ENCODE data around the gene PSMC6.

Gene PSMC6

DNA sequence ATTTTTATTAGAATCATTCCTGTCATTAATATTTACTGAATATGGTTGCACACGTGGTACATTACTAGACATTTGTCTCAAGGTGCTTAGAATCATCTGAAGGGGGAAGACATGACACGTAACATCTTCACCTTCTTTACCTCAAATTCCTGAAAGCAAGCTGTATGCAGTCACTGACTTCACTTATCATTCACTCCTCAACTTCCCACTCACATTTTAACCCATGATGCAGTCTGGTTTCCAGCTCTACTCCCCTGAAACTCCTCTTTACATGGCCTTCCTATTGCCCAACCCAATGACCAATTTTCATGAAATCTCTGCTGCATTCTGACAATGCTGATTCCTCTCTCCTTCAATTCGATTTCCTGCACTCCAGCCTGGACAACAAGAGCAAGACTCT, 5.8 kb upstream of the PSMC6 start:
- Mint-ChIP-seq H3K27me3 (ENCODE audit: low read depth) (no peaks in the 10 kb centered on the region), H3K4me3 (no peak overlapping the region), H3K9me3 (no peaks in the 10 kb centered on the region), H3K36me3 (ENCODE audit: low read depth) (no peaks in the 10 kb centered on the region), H3K4me1 (no peaks in the 10 kb centered on the region), H3K27ac (peak overlapping the region in 1 of 3 experiments; percentile 46)
- no peak for TF ChIP-seq CTCF (IDR thresholded peaks at IDR 0.05; ENCODE audit: unreplicated experiment in 3 of 3)

DNA sequence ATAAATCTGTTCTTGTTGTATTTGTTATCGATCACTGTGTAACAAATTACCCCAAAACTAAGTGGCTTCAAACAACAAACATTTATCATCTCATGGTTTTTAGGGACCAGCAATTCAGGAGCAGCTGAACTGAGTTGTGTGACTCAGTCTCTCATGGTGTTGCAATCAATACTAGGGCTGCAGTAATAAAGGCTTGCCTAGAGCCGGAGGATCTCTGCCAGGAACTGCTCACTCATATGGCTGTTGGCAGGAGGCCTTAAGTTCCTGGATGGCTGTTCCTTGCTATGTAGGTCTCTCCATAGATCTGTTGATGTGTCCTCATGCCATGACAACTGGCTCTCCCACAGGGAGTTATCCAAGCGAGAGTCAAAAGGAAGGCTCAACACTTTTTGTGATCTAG, 3.8 kb upstream of the PSMC6 start:
- TF ChIP-seq CTCF (IDR thresholded peaks at IDR 0.05; ENCODE audit: unreplicated experiment in 3 of 3), result no peak
- Mint-ChIP-seq H3K9me3 (no peaks in the 10 kb centered on the region), H3K36me3 (ENCODE audit: low read depth) (peaks cover 11% of the 10 kb centered on the region), H3K27ac (no peak overlapping the region), H3K4me1 (peaks cover 17% of the 10 kb centered on the region), H3K4me3 (peak overlapping the region in 1 of 3 experiments; percentile 24), H3K27me3 (ENCODE audit: low read depth) (no peaks in the 10 kb centered on the region)

DNA sequence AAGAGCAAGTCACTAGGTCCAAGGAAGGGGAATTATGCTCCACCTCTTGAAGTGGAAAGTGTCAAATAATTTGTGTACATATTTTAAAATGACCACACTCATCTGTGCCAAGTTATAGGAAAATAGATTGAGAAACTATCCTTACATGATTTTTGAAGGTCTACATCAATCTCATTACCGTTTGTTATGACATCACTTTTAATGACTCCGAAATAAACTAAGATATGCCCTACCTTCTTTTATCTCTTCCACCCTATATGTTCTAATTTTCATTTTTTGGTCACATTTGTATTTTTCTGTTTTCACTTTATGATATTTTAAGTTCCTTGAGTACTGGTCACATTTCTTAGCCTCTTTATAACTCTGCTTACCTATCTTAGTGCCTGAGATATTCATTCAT, 3.3 kb upstream of the PSMC6 start:
- Mint-ChIP-seq H3K27ac (no peak overlapping the region), H3K4me3 (peak overlapping the region in 1 of 3 experiments; percentile 24), H3K4me1 (peaks cover 21% of the 10 kb centered on the region), H3K9me3 (no peaks in the 10 kb centered on the region), H3K27me3 (ENCODE audit: low read depth) (no peaks in the 10 kb centered on the region), H3K36me3 (ENCODE audit: low read depth) (peaks cover 14% of the 10 kb centered on the region)
- no peak for TF ChIP-seq CTCF (IDR thresholded peaks at IDR 0.05; ENCODE audit: unreplicated experiment in 3 of 3)

DNA sequence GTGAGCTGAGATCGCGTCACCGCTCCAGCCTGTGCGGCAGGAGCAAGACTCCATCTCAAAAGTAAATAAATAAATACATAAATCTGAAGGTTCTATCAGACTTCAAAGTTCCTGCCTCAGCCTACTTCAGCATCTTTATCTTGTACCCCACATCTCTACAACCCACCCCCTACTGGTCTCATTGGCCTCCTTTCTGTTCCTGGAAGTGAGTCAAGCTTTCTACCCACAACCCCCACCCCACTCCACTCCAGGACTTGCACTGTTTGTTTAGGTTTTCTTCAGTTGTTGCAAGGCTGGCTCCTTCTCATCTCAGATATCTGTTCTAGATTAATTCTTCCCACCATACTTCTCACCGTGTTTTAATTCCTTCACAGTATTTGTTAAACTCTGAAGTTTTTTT, 714 bp upstream of the PSMC6 start:
- peaks cover 37% of the 10 kb centered on the region for H3K36me3 Mint-ChIP-seq (ENCODE audit: low read depth)
- peaks cover 21% of the 10 kb centered on the region for H3K4me1 Mint-ChIP-seq
- no peak for TF ChIP-seq CTCF (IDR thresholded peaks at IDR 0.05; ENCODE audit: unreplicated experiment in 3 of 3)

DNA sequence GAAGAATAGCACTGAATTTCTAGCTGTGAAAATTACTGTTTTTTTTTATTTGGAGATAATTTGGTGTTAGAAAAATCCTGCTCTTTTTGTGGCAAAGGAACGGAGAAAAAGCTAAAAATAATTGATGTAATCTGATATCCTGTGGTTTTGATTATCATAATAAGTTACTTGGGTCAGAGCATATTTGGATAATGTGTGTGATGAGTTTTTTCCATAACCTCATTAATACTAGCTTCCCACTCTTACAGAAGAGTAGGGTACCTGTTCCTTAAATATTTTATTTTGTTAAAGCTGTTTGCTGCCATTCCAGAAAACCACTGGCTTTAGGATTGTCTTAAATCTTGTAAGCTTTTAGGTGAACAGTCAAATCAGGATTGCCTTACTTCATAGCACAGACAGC, 4.7 kb downstream of the PSMC6 start:
- no peak overlapping the region for H3K4me3 Mint-ChIP-seq
- no peaks in the 10 kb centered on the region for H3K9me3 Mint-ChIP-seq
- TF ChIP-seq CTCF (IDR thresholded peaks at IDR 0.05; ENCODE audit: unreplicated experiment in 3 of 3), result no peak
- peaks cover 18% of the 10 kb centered on the region for H3K4me1 Mint-ChIP-seq
- no peaks in the 10 kb centered on the region for H3K27me3 Mint-ChIP-seq (ENCODE audit: low read depth)
- H3K27ac Mint-ChIP-seq, result no peak overlapping the region
- H3K36me3 Mint-ChIP-seq (ENCODE audit: low read depth), result peaks cover 79% of the 10 kb centered on the region

More for the DNA sequence above, 714 bp upstream of the PSMC6 start:
- peak overlapping the region; percentile 99 to 100 (median 100) for H3K4me3 Mint-ChIP-seq
- H3K27me3 Mint-ChIP-seq (ENCODE audit: low read depth), result no peaks in the 10 kb centered on the region
- H3K9me3 Mint-ChIP-seq, result no peaks in the 10 kb centered on the region
- peak overlapping the region; percentile 94 to 98 (median 98) for H3K27ac Mint-ChIP-seq

DNA sequence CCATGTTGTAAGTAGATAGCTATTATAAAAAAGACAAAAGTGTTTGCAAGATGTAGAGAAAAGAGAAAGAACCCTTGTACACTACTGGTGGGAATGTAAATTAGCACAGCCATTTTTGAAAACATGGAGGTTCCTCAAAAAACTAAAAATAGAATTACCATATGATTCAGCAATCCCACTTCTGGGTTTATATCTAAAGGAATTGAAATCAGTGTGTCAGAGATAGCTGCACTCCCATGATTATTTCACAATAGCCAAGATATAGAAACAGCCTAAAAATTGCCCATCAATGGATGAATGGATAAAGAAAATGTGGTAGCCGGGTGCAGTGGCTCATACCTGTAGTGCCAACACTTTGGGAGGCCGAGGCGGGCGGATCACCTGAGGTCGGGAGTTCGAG, 9.2 kb downstream of the PSMC6 start:
- Mint-ChIP-seq H3K27ac (no peak overlapping the region), H3K9me3 (no peaks in the 10 kb centered on the region), H3K4me1 (no peaks in the 10 kb centered on the region), H3K36me3 (ENCODE audit: low read depth) (peaks cover 70% of the 10 kb centered on the region), H3K4me3 (no peak overlapping the region), H3K27me3 (ENCODE audit: low read depth) (no peaks in the 10 kb centered on the region)
- no peak for TF ChIP-seq CTCF (IDR thresholded peaks at IDR 0.05; ENCODE audit: unreplicated experiment in 3 of 3)
